OCI-LY3 (cell line): Measurements from ENCODE around the gene PRKD3.

ENCODE experiments used
- EZH2phosphoT487 ChIP-seq: fragments of 200-600 bp; shearing (Covaris generic); IDR thresholded peaks from 2 replicates; pipeline ENCODE4 v1.6.1; 2018; ENCODE audit warnings: antibody characterized with exemption, mixed run types, low read depth
- TF ChIP-seq, protein P1 (sequence below): fragments of 200-600, 300-600 bp; sonication (generic); IDR thresholded peaks from 2 replicates; pipeline ENCODE4 v1.5.1; 2014; ENCODE audit warnings: antibody characterized with exemption, low read length, low read depth

DNA sequence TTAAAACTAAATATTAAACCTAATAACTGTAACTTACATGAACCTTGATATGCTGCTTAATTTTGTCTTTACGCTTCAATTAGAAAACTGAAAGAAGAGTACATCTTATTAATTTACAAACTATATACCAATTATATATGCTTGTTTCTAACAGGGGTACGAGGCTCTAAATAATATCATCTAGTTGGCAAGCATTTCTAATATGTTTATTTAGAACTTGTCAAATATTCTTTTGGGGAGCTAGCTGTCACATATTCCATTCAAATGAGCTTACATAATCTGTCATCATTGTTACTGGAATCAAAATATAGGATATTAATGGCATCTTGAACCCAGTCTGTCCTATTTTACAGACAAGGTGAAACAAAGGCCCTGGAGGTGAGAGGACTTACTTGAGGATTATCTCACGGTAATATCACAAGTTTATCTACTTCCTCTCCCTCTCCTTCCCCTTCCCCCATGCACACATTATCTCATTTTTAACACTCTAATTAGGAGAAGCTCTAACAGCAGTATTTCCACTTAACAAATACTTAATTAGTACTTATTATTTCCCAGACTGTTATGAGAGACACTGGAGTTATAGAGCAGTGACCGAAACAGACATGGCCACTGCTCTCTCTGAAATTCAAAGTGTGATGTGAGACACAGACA is 3.5 kb downstream of the PRKD3 start:
- no peak for TF ChIP-seq EZH2phosphoT487
- TF ChIP-seq, protein P1, sequence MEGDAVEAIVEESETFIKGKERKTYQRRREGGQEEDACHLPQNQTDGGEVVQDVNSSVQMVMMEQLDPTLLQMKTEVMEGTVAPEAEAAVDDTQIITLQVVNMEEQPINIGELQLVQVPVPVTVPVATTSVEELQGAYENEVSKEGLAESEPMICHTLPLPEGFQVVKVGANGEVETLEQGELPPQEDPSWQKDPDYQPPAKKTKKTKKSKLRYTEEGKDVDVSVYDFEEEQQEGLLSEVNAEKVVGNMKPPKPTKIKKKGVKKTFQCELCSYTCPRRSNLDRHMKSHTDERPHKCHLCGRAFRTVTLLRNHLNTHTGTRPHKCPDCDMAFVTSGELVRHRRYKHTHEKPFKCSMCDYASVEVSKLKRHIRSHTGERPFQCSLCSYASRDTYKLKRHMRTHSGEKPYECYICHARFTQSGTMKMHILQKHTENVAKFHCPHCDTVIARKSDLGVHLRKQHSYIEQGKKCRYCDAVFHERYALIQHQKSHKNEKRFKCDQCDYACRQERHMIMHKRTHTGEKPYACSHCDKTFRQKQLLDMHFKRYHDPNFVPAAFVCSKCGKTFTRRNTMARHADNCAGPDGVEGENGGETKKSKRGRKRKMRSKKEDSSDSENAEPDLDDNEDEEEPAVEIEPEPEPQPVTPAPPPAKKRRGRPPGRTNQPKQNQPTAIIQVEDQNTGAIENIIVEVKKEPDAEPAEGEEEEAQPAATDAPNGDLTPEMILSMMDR = no peak
